Daoy (cell line): ENCODE measurements around the gene STON2. TPM values are rescaled to one million over a fixed set of nuclear protein-coding genes. Genes with fewer than 3 reads are reported as not detected.
A peak's percentile ranks its signal among the peaks of the same experiment; 100 is the strongest.

Experiments
- DNase-seq: peaks from one replicate; pipeline ENCODE4 v3.0.0-alpha.2; 2015; ENCODE audit warnings: low read depth
- total RNA-seq: library from RNA; depleted of rRNA; stranded (reverse); fragments of >200 nt; shearing (Covaris generic); gene quantifications from 2 replicates; pipeline ENCODE4 v1.2.3, GENCODE V29; 2014

Gene STON2
- total RNA-seq, 1 experiment from 2014 or later, result 10.5 TPM

DNA sequence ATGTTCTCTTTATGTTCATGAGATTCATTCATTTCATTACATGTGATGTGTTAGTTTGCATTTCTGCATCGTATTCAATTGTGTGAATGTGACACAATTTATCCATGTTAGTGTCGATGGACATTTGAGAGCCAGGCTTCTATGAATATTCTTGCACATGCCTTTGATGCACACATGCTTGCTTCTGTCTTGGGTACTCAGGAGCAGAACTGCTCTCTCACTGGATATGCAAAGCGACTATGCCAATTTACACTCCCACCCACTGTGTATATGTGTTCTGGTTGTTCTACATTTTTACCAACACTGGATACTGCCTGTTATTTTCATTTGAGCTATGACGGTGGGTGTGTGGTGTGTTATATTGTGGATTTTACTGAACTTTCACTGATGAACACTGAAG, 95.1 kb downstream of the STON2 start:
- DNase-seq, result no peak

DNA sequence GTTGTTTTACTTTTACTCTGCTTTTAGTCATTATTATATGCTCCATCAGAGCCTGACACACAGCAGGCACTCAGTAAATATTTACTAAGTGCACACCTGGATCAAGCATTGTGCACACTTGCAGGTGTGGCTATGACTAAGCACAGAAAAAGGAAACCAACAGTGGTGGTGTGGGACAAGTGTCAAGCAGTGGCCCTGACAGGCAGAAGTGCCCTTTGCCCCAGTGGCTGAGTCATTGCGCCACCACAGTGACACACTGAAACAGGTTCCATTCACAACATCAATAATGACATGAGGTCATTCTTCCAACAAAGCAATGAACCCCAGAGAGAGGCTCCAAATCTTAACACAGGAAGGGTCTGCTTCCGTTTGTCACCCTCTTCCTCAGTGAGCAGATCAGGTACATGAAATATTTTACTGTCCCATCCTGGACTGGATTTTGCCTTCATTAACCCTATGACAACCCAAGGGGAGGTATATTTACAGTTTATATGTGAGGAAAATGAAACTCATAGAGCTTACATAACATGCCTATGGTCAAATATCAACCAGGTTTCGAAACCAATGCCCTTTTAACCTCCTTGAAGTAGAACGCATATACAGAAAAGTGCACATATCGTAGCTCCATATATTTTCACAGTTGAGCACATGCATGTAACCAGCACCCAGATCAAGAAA, 96.7 kb downstream of the STON2 start:
- peak; percentile 58 for DNase-seq

DNA sequence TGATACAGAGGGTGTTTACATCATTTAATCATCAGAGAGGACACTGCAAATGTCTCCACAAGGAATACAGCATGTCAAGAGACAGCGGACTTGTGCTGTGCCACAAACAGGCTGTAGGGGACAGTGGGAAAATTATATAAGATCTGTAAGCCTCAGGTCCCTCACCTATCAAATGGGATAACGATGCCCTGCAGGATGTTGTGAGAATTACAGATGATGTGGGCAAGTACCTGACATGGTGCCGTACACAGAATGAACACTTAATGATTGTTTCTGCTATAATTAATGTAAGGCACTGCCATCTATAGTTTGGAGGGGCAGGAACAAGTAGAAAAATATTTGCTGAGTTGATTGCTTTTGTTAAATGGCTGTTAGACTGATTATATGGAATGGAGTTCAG, 97.5 kb downstream of the STON2 start:
- DNase-seq, result no peak

DNA sequence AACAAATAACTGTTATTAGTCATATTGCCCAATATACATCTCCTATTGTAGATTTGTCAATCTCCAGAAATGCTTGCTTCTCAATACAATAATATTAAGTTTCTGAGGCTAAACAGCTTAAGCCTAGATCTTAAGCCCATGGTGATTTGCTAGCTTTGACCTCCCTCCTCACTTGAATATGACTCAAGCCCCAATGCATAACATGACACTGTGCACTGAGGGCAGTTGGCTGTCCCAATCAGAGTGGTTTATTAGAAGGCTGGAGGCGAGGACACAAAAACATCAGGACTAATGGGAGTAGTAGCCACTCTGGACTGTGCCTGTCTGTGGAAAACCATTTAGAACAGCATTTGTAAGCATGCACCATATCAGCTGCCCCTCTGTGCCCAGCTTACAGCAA, 98.3 kb downstream of the STON2 start:
- DNase-seq, result no peak

DNA sequence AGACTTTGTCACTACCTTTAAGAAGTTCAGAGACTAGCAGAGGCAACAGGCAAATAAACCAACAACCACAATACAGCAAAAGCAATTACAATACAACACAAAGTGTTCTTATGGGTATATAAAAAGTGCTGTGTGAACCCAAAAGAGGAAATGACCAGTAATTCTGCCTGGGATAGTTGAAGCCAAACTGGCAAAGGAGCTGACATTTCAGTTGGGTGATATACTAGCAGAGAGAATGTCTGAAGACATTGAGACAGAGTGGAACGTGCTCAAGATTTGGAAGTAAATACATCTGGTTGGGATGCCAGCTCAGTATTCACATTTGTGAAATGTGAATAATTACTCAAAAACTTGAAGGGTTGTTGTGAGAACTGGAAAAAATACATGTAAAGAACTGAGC, 98.8 kb downstream of the STON2 start:
- DNase-seq, result no peak

DNA sequence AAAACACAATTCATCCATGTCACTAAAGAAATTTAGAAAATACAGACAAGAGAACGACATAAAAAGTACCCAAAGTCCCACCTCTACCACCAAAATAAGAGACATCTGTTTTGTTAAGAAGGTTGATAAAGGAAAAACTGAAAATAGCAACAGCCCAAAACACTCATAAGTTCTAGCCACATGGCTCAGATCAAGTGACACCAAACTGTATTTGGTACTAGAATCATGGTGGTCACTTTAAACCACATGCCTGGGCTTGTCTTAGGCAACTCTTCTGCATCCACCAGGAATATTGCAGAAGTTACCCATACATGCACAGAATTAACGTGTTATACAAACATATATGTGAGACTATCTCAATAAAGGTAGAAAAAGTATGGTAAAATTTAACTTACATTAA, 101.2 kb downstream of the STON2 start:
- DNase-seq, result no peak

DNA sequence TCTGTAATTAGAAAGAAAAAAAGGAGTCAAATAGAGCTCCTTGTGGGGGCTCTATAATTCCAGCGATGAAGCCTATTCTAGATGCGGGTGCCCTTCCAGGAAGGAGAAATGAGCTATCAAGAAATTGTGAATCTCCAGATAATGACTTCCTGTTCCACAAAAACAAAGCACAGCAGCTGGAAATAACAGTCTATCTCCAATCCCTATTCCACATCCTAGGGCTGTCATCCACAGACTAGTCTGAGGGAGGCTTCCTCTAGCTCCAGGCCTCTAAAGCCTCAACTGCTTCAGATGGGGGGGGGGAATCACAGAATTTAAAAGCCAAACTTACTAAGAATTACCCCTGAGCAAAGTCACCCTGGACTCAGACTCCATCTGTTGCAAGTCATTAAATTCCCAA, 102.0 kb downstream of the STON2 start:
- DNase-seq, result no peak

DNA sequence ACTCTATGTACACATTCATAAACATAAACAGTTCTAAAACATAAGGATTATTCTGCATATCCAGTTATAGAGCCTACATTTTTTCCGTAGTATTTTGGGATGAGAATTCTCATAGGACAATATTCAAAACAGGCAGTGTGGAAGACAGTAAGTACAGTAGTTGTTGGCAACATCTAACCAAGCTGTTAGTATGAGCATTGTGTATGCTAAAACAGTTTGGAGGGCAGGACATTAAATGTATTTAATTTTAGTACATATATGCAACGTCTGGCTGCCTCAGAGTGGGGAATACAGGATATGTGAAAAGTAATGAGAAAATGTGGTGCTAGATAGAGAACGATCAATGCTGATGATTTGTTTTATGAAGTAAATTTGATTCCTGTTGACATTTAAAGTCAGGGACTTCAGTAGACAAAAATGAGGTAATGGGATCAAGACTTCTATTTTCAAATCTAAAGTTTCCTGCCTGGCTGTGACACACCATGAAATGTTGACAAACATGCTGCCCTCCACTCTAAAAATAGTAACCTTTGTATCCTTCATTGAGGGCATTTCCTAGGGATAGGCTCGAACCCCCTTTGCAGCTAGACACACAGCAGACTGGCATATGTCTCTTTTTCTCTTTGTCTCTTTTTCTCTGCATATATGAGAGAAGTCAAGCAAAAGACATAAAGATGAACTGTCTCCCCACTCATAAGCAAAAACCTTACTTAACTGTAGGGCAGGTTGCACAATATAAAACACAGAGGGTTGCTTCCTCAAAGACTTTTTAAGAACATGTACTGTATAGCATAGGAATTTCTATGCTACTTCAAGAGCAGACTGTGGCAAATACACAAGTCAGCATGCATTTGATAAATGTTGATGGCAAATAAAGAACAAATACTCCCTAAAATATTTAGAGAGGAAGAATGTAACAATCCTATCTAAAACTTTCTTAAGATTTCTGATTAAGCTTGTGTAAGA, 103.9 kb downstream of the STON2 start:
- no peak for DNase-seq

DNA sequence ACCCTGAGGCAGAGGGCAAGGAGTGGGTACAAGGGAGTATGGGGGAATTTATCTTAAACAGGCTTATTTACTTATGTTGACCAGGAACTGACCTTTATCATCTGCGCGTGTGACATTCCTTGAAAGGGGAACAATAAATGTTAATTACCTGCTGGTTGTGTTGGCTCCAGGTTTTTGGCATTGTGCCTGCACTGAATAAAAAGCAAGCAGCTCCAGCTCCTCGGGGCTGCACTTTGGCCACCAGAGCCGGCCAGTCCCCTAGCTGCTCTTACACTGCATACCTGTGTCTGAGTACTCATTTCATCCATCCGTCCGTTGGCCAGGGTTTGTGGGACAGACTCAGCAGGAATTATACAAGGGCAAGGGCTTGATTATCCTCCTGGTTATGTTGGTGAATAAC, 110.6 kb downstream of the STON2 start:
- DNase-seq, result no peak

DNA sequence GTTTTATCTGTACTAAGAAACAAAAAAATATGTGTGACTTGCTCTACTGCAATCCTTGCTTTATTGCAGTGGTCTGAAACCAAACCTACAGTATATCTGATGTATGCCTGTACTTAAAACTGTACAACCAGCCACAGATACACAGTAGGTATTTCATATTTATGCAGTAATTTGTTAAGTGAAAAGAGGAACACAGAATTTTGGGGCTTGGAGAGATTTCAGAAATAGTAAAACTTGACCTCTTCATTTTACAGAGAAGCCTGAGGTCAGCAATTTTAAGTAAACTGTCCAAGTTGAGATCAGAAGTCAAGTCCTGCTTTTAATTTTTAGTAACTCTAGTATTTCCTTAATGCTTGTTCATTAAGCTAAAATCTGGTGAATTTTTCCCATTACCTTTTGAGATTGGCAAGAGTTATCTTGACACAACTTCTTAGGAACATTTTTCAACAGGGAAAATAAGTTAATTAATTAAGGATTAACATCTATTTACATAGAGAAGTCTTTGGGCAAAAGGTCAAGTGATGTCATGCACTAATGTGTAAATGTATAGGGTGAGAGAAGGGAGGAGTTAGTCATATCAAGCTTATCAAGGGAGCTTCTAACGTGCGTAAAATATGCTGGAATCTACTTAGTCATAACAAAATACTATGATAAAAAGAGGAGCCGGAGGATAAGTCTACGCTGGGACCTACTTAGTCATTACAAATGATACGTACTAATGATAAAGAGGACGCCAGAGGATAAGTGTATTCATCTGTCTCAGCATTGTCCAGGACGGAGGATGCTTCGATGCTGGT, 113.4 kb downstream of the STON2 start:
- DNase-seq, result no peak

DNA sequence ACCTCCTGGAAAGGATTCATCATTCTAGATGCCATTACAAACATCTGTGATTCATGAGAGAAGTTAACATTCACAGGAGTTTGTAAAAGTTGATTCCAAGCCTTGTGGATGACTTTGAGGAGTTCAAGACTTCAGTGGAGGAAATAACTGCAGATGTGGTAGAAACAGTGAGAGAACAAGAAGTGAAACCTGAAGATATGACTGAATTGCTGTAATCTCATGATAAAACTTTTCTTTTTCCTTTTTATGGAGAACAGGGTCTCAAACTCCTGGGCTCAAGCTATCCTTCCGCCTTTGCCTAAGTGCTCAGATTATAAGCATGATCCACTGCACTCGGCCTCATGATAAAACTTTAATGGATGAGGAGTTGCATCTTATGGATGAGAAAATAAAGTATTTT, 114.9 kb downstream of the STON2 start:
- DNase-seq, result no peak

DNA sequence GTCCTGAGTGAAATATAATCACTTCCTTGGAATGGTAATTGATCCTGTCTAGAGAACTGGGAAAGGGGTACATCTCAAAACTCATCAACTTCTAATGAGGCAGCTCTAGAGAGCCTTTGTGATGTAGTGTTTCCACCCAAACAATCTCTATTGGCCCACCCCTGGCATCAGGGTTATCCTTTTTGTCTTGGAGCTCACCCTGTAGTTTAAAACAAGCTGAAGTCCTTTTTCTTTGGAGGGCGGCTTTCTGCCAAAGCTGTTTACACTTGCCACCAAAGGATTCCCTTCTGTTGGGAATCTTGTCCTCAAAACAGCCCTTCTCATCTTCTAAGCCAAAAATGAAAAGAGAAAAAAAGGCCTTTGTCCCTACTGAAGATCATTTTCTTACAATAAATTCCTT, 118.8 kb downstream of the STON2 start:
- DNase-seq, result no peak

DNA sequence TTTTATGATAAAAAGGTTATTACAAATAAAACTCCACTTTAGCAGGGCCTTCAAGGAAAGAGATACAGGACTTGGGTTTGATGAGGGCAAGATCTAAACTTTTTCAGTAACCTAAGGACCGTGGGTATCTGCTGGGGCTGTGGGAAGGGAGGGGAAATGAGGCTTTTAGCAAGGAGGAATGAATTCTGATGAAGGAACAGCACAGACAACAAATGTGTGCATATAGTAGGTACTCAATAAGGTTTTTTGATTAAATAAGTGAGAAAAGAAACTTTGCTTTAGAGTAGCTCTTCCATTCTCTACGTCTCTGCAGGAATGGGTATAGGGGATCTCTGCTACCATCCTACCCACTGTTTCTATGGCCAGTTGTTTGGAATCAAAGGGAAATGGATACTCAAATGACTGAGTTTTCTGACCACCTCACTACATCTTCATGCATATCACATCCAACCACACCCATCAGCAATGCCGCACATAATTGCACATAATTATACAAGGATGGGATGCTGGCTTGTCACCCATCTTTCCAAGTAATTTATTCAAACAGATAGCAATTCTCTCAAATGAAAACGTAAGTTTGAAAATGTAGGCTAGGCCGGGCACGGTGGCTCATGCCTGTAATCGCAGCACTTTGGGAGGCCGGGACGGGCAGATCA, 119.9 kb downstream of the STON2 start:
- no peak for DNase-seq

DNA sequence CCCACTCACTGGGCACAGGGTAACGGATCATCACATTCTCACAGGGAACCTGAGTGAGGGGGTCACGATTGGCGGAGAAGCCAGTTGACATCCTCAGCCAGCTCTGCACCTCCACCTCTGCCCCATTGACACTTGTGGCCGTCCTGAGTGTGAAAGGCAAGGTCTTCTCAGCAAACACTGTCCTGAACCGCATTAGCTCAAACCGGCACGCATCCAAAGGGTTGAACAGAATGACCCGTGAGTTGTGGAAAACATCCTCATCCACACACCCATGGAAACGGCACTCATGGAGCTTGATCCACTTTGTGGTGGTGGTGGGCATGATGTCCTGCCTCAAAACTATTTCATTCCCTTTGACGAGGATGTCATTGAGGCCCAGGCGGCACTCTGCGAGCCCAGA, 123.0 kb downstream of the STON2 start:
- DNase-seq, result no peak

DNA sequence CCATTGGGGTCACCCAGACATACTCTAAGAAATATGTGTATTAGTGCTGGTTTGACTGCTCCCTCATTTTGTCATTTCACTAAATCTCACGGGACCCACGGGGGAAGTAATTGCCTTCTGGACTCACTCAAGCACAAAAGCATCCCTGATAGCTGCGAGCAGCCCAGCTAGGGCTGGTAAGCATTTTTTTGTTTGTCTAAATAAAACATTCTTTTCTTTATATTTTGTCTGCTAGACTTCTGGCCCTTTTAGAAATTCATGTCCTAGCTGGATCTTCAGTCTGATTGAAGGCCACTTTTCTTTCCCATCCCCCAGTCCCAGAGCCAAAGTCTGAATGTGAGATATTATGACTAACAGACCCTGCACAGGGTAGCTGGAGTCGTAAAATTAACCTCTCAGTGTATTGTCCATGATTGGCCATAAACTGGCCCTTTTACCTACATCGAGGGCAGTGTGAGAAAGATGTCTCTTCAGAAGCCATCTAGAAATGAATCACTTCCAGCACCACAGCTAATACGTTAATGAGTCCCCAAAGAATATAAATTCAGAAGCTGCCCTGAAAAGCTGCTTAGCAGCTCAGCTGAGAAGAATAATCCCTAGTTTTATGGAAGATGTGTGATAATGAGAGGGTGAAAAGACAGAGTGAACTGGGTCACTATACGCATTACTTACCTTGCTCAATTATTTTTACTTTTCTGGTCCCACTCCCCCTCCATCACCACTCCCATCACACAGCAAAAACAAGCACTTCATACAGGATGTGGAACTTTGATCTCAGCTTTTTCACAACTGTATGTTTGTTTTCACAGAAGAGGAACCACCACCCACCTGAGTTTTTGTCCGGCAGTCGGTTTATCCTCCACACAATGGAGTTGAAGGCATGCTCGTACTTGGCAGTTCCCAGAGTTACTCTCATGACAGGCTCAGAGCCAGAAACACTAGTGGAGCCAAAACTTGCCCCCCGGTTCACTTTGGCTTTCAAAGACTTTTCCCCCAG, 123.8 kb downstream of the STON2 start:
- DNase-seq, result no peak

DNA sequence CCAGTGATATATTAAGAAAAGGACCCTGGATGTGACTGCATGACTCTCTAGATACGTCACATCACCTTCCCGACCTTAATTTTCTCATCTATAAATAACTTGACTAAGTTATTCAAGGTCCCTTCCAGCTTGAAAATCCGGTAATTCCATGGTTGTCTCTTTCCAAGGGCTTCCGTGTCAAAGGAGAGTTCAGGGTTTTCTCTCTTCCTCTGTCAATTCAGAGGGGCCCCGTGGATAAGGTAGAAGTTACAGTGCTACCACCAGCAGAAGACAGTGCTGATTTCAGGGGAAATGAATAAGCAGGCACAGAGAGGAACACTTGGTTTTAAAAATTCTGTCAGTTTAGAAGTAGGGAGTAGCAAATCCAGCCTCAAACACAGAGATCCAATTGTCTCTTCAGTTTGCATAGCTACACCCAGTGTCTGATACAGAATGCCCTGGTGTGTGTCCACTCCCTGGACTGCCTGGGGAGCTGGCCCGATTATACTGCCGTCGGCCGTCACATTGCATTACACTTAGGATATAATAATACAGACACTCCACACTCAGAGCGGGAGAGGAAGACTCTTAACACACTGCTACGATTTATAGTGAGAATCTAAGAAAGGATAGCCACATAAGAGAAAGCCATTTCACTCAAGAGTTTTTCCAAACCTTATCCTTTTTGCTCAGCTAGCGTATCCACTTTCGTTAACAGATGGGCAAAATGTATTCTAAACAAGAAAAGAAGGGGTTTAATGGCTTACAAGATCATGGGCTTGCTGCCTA, 124.6 kb downstream of the STON2 start:
- no peak for DNase-seq

DNA sequence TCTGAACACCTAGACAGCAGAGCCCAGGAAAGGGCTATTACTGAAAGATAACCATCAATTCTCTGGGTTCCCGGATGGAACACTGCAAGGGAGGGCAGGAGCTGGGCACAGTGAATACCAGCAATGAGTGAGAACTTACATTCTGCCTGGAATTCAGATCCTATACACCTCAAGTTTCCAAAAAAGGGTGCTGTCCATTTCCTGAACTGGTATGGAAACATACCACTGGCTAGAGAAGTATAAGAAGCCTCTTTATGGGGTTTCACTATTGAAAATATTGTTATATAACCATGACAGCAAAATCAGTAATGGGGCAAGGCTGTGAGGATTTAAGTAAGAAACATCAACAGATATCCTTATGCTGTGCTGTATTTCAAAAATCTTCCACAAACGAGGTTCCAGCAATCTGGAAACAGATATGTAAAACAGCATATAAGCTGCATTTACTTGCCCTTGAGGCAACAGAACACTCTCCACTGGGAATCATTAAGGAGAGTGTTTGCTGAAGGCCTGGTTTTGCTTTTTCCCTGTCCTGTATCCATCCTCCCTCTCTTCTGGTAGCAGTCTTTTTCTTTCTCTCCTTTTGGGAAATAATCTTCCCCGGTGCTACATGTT, 126.1 kb downstream of the STON2 start:
- DNase-seq, result no peak

DNA sequence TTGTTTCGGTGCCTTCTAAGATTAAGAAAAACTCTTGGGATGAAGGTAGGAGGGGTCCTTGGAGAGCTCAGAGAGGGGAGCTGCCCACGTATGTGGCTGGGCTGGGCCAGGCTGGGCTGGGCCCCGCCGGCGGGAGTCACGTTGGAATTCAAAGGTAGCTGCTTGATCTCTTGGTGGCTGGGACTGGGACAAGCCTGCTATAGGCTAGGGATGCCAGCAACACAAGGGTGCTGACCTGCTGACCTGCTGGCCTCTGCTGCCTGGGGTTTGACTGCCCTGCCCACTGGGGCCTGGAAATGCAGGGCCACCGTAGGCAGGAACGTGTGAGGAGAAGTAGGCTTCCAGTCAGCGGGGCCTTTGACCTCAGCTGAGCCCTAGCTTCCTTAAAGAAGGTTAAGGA, 126.6 kb downstream of the STON2 start:
- no peak for DNase-seq

DNA sequence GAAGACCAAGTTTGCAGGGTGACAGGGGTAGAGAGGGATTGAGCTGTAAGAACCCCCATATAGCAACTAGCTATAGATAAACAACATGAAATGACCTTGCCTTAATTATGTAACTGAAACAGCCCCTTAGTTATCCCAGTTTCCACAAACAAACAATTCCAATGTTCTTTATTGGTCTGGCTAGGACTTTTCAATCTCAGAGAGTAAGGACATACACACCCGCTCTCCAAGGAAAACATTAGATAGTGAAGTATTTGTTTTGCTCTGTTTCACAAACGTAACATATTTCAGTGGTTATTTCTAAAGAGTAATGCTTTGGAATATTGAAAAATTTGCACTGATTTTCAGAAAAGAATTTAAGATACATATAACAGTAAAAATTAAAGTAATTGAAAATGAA, 127.8 kb downstream of the STON2 start:
- DNase-seq, result no peak
